ENCODE data around the gene PGBD4.

Gene PGBD4

DNA sequence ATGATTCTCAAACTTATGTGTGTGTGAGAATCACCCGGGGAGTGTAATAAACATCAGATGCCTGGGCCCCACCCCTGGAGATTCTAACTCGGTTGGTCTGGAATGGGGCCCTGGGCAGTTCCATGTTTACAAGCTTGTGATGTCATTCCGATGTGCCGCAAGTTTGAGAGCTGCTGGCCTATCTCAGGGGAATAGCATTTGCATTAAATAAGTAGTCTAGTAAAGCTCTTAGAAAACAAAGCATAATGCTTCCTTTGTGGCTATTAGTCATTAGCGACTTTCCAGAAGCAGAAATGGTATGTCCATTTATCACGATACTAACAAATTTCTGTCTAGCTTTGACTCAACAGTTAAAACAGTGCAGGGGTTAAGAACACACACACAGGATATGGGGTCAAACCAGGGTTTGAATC, 20.9 kb downstream of the PGBD4 start:
- Histone ChIP-seq H3K36me3 (ENCODE audit: insufficient read depth, low read length) (no peaks in the 10 kb centered on the region), H3F3A (ENCODE audit: low read depth) (no peaks in the 10 kb centered on the region), H3K4me1 (ENCODE audit: insufficient read depth, low read length, poor library complexity, severe bottlenecking) (no peaks in the 10 kb centered on the region), H3K9ac (ENCODE audit: low read depth, low read length, poor library complexity, severe bottlenecking) (no peak overlapping the region), H3K4me2 (ENCODE audit: low read depth, low read length, poor library complexity, severe bottlenecking) (no peak overlapping the region), H3K27me3 (ENCODE audit: insufficient read depth, low read length, poor library complexity, severe bottlenecking) (no peaks in the 10 kb centered on the region), H3K9me3 (ENCODE audit: insufficient read depth, low read depth, low read length) (no peaks in the 10 kb centered on the region), H4K20me1 (ENCODE audit: insufficient read depth, low read length, poor library complexity, severe bottlenecking) (no peaks in the 10 kb centered on the region), H2AFZ (ENCODE audit: low read length) (no peak overlapping the region), H3K4me3 (ENCODE audit: low read length, poor library complexity, severe bottlenecking) (no peak overlapping the region), H3K79me2 (ENCODE audit: insufficient read depth, low read length) (no peaks in the 10 kb centered on the region), H3K9me2 (replicated peaks; ENCODE audit: low read depth, low read length) (no peaks in the 10 kb centered on the region)
- TF ChIP-seq, protein P1, sequence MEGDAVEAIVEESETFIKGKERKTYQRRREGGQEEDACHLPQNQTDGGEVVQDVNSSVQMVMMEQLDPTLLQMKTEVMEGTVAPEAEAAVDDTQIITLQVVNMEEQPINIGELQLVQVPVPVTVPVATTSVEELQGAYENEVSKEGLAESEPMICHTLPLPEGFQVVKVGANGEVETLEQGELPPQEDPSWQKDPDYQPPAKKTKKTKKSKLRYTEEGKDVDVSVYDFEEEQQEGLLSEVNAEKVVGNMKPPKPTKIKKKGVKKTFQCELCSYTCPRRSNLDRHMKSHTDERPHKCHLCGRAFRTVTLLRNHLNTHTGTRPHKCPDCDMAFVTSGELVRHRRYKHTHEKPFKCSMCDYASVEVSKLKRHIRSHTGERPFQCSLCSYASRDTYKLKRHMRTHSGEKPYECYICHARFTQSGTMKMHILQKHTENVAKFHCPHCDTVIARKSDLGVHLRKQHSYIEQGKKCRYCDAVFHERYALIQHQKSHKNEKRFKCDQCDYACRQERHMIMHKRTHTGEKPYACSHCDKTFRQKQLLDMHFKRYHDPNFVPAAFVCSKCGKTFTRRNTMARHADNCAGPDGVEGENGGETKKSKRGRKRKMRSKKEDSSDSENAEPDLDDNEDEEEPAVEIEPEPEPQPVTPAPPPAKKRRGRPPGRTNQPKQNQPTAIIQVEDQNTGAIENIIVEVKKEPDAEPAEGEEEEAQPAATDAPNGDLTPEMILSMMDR (conservative IDR thresholded peaks at IDR 0.05; ENCODE audit: low read length), result no peak
- TF ChIP-seq EZH2phosphoT487 (IDR thresholded peaks at IDR 0.05; ENCODE audit: borderline replicate concordance), result no peak

DNA sequence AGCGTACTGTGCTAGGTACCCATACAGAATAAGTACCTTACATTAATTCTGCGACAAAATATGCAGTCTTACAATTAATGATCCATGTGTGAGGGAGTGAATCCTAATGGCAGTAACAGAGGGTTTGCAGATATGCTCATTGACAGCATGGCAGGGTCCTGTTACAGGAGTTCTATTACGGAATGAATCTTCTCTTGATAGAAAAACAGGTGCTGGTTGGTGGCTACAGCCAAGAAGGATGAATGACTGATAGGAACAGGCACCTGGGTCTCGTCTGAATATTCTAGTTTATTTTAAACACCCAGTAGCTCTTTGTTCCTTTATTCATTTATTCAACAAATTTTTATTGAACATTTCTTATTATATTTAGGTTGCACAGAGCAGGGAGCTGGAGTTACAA, 22.8 kb downstream of the PGBD4 start:
- Histone ChIP-seq H3K79me2 (ENCODE audit: insufficient read depth, low read length) (no peaks in the 10 kb centered on the region), H4K20me1 (ENCODE audit: insufficient read depth, low read length, poor library complexity, severe bottlenecking) (no peaks in the 10 kb centered on the region), H3K4me3 (ENCODE audit: low read length, poor library complexity, severe bottlenecking) (no peak overlapping the region), H3K36me3 (ENCODE audit: insufficient read depth, low read length) (no peaks in the 10 kb centered on the region), H3K9me3 (ENCODE audit: insufficient read depth, low read depth, low read length) (no peaks in the 10 kb centered on the region), H3K27me3 (ENCODE audit: insufficient read depth, low read length, poor library complexity, severe bottlenecking) (no peaks in the 10 kb centered on the region), H3K4me1 (ENCODE audit: insufficient read depth, low read length, poor library complexity, severe bottlenecking) (no peaks in the 10 kb centered on the region), H3F3A (ENCODE audit: low read depth) (no peaks in the 10 kb centered on the region), H3K9ac (ENCODE audit: low read depth, low read length, poor library complexity, severe bottlenecking) (no peak overlapping the region), H3K4me2 (ENCODE audit: low read depth, low read length, poor library complexity, severe bottlenecking) (no peak overlapping the region), H2AFZ (ENCODE audit: low read length) (no peak overlapping the region), H3K9me2 (replicated peaks; ENCODE audit: low read depth, low read length) (no peaks in the 10 kb centered on the region)
- TF ChIP-seq, protein P1 (conservative IDR thresholded peaks at IDR 0.05; ENCODE audit: low read length), result no peak
- TF ChIP-seq EZH2phosphoT487 (IDR thresholded peaks at IDR 0.05; ENCODE audit: borderline replicate concordance), result no peak

DNA sequence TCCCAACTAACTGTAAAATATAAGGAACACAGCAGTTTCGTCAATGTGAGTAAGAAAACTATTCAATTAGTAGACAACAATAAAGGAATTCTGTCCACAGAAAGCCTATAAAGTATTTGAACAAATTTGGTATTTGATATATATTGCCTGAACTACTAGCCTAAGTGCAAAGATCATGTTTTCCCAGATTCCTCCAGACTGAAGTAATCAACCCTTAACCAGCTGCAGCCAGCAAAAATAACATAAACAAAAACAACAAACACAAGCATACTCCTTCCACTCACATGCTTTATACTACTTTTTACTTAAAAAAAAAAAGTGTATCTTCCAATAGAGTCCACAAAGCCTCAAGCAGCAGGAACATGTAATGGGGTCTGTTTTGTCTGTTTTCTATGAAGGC, 24.1 kb downstream of the PGBD4 start:
- H3K79me2 ChIP-seq (ENCODE audit: insufficient read depth, low read length), result no peaks in the 10 kb centered on the region
- TF ChIP-seq EZH2phosphoT487 (IDR thresholded peaks at IDR 0.05; ENCODE audit: borderline replicate concordance), result no peak
- TF ChIP-seq, protein P1 (conservative IDR thresholded peaks at IDR 0.05; ENCODE audit: low read length), result no peak

More for the DNA sequence above, 24.1 kb downstream of the PGBD4 start:
- Histone ChIP-seq H3K4me2 (ENCODE audit: low read depth, low read length, poor library complexity, severe bottlenecking) (no peak overlapping the region), H3K36me3 (ENCODE audit: insufficient read depth, low read length) (no peaks in the 10 kb centered on the region), H3K9ac (ENCODE audit: low read depth, low read length, poor library complexity, severe bottlenecking) (no peak overlapping the region), H2AFZ (ENCODE audit: low read length) (no peak overlapping the region), H3K27me3 (ENCODE audit: insufficient read depth, low read length, poor library complexity, severe bottlenecking) (no peaks in the 10 kb centered on the region), H3F3A (ENCODE audit: low read depth) (no peaks in the 10 kb centered on the region), H4K20me1 (ENCODE audit: insufficient read depth, low read length, poor library complexity, severe bottlenecking) (no peaks in the 10 kb centered on the region), H3K9me2 (replicated peaks; ENCODE audit: low read depth, low read length) (no peaks in the 10 kb centered on the region), H3K4me1 (ENCODE audit: insufficient read depth, low read length, poor library complexity, severe bottlenecking) (no peaks in the 10 kb centered on the region), H3K9me3 (ENCODE audit: insufficient read depth, low read depth, low read length) (no peaks in the 10 kb centered on the region), H3K4me3 (ENCODE audit: low read length, poor library complexity, severe bottlenecking) (no peak overlapping the region)
